Endothelial cell of umbilical vein (primary cell): ENCODE data around the gene PTCH2. TPM values are rescaled to one million over a fixed set of nuclear protein-coding genes. Genes with fewer than 3 reads are reported as not detected.

Experiments used
- BruUV-seq: library from RNA; stranded (reverse); fragments of 400-500 nt; replicated peaks from 2 replicates; lab custom pipeline; 2021; lab: Mats Ljungman, UMichigan
- CTCF ChIA-PET: fragments of 300-600, 350-600 bp; sonication (Branson Sonifier 250); formaldehyde crosslinking; loops from one replicate; lab custom pipeline; 2021; ENCODE audit warnings: antibody characterized with exemption, inconsistent platforms; lab: Charles Lee
- POLR2A ChIA-PET: fragments of 300-600, 350-600 bp; sonication (Branson Sonifier 250); formaldehyde crosslinking; loops from one replicate; lab custom pipeline; 2021; ENCODE audit warnings: antibody characterized with exemption, inconsistent platforms; lab: Charles Lee
- DNase-seq: peaks from one replicate; pipeline ENCODE4 v3.0.0-alpha.2; 2011; ENCODE audit warnings: low read depth, low spot score
- FAIRE-seq: peaks from 2 replicates; lab custom pipeline; 2011; peaks lifted over from hg19 to GRCh38; lab: Jason Lieb, UNC
- H2AFZ ChIP-seq: 2 replicates; pipeline ENCODE4 v1.6.0; 2012; ENCODE audit warnings: low read depth, low read length, control low read depth, inconsistent platforms
- H3K27ac ChIP-seq: 2 replicates; pipeline ENCODE4 v1.5.1; 2011; ENCODE audit warnings: low read depth, mild to moderate bottlenecking, control low read depth, low read length, moderate library complexity; ENCODE audit not compliant: insufficient read depth
- H3K27me3 ChIP-seq, 2 experiments: 2 replicates each; pipeline versions ENCODE4 v1.6.0 to v1.6.1; 2011; ENCODE audit warnings: low read length in 2 of 2, mixed read lengths in 1 of 2; ENCODE audit not compliant: control insufficient read depth in 2 of 2, insufficient read depth in 2 of 2
- H3K36me3 ChIP-seq, 2 experiments: 2 replicates in 1 of 2; 3 replicates in 1 of 2; pipeline ENCODE4 v1.5.1; 2011; ENCODE audit warnings: low read length in 2 of 2, mild to moderate bottlenecking in 1 of 2, moderate library complexity in 1 of 2; ENCODE audit not compliant: control insufficient read depth in 2 of 2, insufficient read depth in 2 of 2; ENCODE audit errors: extremely low read depth in 1 of 2
- H3K4me1 ChIP-seq: 3 replicates; pipeline ENCODE4 v1.5.1; 2011; ENCODE audit warnings: mild to moderate bottlenecking, low read length; ENCODE audit not compliant: control insufficient read depth, insufficient read depth; ENCODE audit errors: extremely low read depth
- H3K4me2 ChIP-seq: 2 replicates; pipeline ENCODE4 v1.6.1; 2011; ENCODE audit warnings: low read length, control low read depth, mixed read lengths; ENCODE audit not compliant: insufficient read depth
- H3K4me3 ChIP-seq, 3 experiments: fragments of 200-600 bp in 1 of 3; sonication (generic), shearing (Covaris generic) in 1 of 3; replicated peaks in 1 of 3; 2 replicates each; pipeline ENCODE4 v1.5.1; 2011 to 2016; ENCODE audit warnings: control low read depth in 3 of 3, low read length in 3 of 3, mild to moderate bottlenecking in 2 of 3, inconsistent platforms in 1 of 3, low read depth in 1 of 3, moderate library complexity in 1 of 3; ENCODE audit not compliant: insufficient read depth in 1 of 3
- H3K79me2 ChIP-seq: 2 replicates; pipeline ENCODE4 v1.6.0; 2012; ENCODE audit warnings: low read length, inconsistent platforms; ENCODE audit not compliant: control insufficient read depth, insufficient read depth
- H3K9ac ChIP-seq: replicated peaks from 2 replicates; pipeline ENCODE3; 2011; ENCODE audit warnings: low read length, control low read depth; ENCODE audit not compliant: insufficient read depth; ENCODE audit errors: extremely low read depth
- H3K9me1 ChIP-seq: replicated peaks from 3 replicates; pipeline ENCODE4 v1.6.0; 2011; ENCODE audit warnings: mild to moderate bottlenecking, low read length; ENCODE audit not compliant: control insufficient read depth, insufficient read depth; ENCODE audit errors: extremely low read depth
- H3K9me3 ChIP-seq: replicated peaks from 2 replicates; pipeline ENCODE4 v1.5.1; 2012; ENCODE audit warnings: low read length, inconsistent platforms; ENCODE audit not compliant: control insufficient read depth, insufficient read depth
- H4K20me1 ChIP-seq: replicated peaks from 2 replicates; pipeline ENCODE3; 2011; ENCODE audit warnings: mild to moderate bottlenecking, low read length; ENCODE audit not compliant: control insufficient read depth, insufficient read depth; ENCODE audit errors: extremely low read depth
- CTCF ChIP-seq, 2 donors: IDR thresholded peaks; 1 replicate in 1 of 2; 2 replicates in 1 of 2; pipeline ENCODE4 v1.5.1; 2011; ENCODE audit warnings: low read length in 2 of 2, mild to moderate bottlenecking in 2 of 2, moderate library complexity in 2 of 2, control low read depth in 1 of 2, inconsistent platforms in 1 of 2, low read depth in 1 of 2; ENCODE audit not compliant: insufficient read depth in 1 of 2; ENCODE audit errors: extremely low read depth in 1 of 2
- EZH2 ChIP-seq: IDR thresholded peaks from 2 replicates; pipeline ENCODE4 v1.6.1; 2012; ENCODE audit warnings: borderline replicate concordance, low read depth, mild to moderate bottlenecking, moderate library complexity, low read length, inconsistent platforms; ENCODE audit not compliant: severe bottlenecking
- FOS ChIP-seq: IDR thresholded peaks from 2 replicates; pipeline ENCODE4 v1.6.1; 2011; ENCODE audit warnings: mild to moderate bottlenecking, low read length, moderate library complexity, borderline replicate concordance; ENCODE audit not compliant: insufficient read depth
- GATA2 ChIP-seq: IDR thresholded peaks from 2 replicates; pipeline ENCODE4 v1.7.0; 2011; ENCODE audit warnings: low read depth, mild to moderate bottlenecking, moderate library complexity, mixed read lengths, low read length; ENCODE audit not compliant: insufficient read length, insufficient read depth
- JUN ChIP-seq: IDR thresholded peaks from 2 replicates; pipeline ENCODE4 v1.6.1; 2011; ENCODE audit warnings: borderline replicate concordance, low read depth; ENCODE audit not compliant: insufficient read length, insufficient read depth
- MAX ChIP-seq: IDR thresholded peaks from 2 replicates; pipeline ENCODE4 v1.6.1; 2011; ENCODE audit not compliant: insufficient read depth, insufficient read length
- MYC ChIP-seq: IDR thresholded peaks from one replicate; pipeline ENCODE4 v1.6.1; 2011; ENCODE audit warnings: mild to moderate bottlenecking, low read depth, low read length
- POLR2A ChIP-seq: IDR thresholded peaks from 2 replicates; pipeline ENCODE4 v1.6.1; 2012; ENCODE audit warnings: low read depth, mild to moderate bottlenecking, control low read depth, low read length
- POLR2AphosphoS5 ChIP-seq: IDR thresholded peaks from 2 replicates; pipeline ENCODE4 v1.6.1; 2012; ENCODE audit warnings: low read depth, mild to moderate bottlenecking, control low read depth, low read length, moderate library complexity; ENCODE audit not compliant: insufficient read depth
- dilution Hi-C: fragments of 300-500 bp; cut with MboI; formaldehyde crosslinking; loops from one replicate; pipeline ENCODE4 v1.15.0; 2019; ENCODE audit warnings: low sequenced_read_pairs; ENCODE audit not compliant: extremely low pct_ligation_motif_present
- intact Hi-C: fragments of 100-400 bp; cut with micrococcal nuclease; formaldehyde crosslinking; loops from one replicate; pipeline ENCODE4 v1.10.0; 2022
- polyA plus RNA-seq, 4 experiments: library from polyadenylated mRNA; depleted of rRNA in 3 of 4; stranded (reverse) in 3 of 4; unstranded in 1 of 4; fragments of >200 nt; gene quantifications; 2 replicates each; pipeline versions ENCODE4 v1.2.1 to v1.2.3, GENCODE V29; 2011 to 2012; ENCODE audit warnings: missing spikeins in 1 of 4
- total RNA-seq: library from RNA; stranded (reverse); gene quantifications from 2 replicates; pipeline ENCODE4 v1.2.3, GENCODE V29; 2021

Gene PTCH2
- total and polyA plus RNA-seq, 2 donors (not counting 3 experiments of a cell fraction or from before 2014, with no cell fraction given): 1.8 TPM

GRCh38 chr1:44808063-44808937, 34.8 kb downstream of the PTCH2 start, which contains the start of gene BTBD19:
TSS of gene BTBD19 (plus strand) at chr1:44808523. CDS start at chr1:44808821, 298 bp downstream.
- FAIRE-seq: no peak

More at GRCh38 chr1:44808063-44808937, 34.8 kb downstream of the PTCH2 start, which contains the start of gene BTBD19:
- H3K27me3 ChIP-seq: no peaks in the 10 kb centered on the region
- peak within 1 kb of the TSS in 2 of 3 experiments; percentile 50 to 60 for H3K4me3 ChIP-seq
- no peaks in the 10 kb centered on the region for H3K9me3 ChIP-seq
- peak within 1 kb of the TSS; percentile 71 for H3K4me2 ChIP-seq
- no peaks in the 10 kb centered on the region for H4K20me1 ChIP-seq
- intact Hi-C loops (loop anchor here (10.0 kb wide), 1 partner anchor 877 kb away; the partner anchor contains the start of genes GPBP1L1 and TMEM69), dilution Hi-C loops (no loop called here)
- H3K4me1 ChIP-seq: peaks cover 70% of the 10 kb centered on the region
- no peaks in the 10 kb centered on the region for H3K9me1 ChIP-seq
- DNase-seq: peak; percentile 88
- H2AFZ ChIP-seq: no peak within 1 kb of the TSS
- peak within 1 kb of the TSS; percentile 100 for H3K27ac ChIP-seq
- ChIA-PET CTCF (interaction anchor here (0.7 to 3.0 kb wide), 11 partner anchors 9 to 206 kb away, joined by 3 to 50 read pairs (median 6); partner anchors contain the start of genes BEST4, HECTD3, PLK3 and RNU5D-1), POLR2A (interaction anchor here (0.6 to 4.3 kb wide), 7 partner anchors 8 to 202 kb away, joined by 3 to 97 read pairs (median 8); partner anchors contain the start of genes PLK3 and RPS8)
- peaks cover 45% of the 10 kb centered on the region for H3K79me2 ChIP-seq
- peak within 1 kb of the TSS; percentile 99 for H3K9ac ChIP-seq
- peaks cover 3 to 28% of the 10 kb centered on the region in 2 experiments for H3K36me3 ChIP-seq
- no TSS peak for BruUV-seq
- TF ChIP-seq MAX (no peak), POLR2AphosphoS5 (peak; percentile 45), CTCF (IDR thresholded peaks at IDR 0.05; ENCODE audit: extremely low read depth in 1 of 2, insufficient read depth in 1 of 2, low read depth in 1 of 2, low read length in 2 of 2) (no peak), MYC (no peak), FOS (no peak), POLR2A (peak; percentile 70), EZH2 (no peak), GATA2 (no peak), JUN (no peak)
